Measurements from ENCODE around the gene RAP1A.

The RAP1A gene

GRCh38 chr1:111615870-111616715 is 3.5 kb upstream of the RAP1A start:
- no peak for TF ChIP-seq CTCF (IDR thresholded peaks at IDR 0.05; ENCODE audit: low read depth, low read length)
- in situ Hi-C loops (cut with HindIII; ENCODE audit: low sequenced_read_pairs) = no loop called here
- H3K4me3 ChIP-seq (ENCODE audit: low read depth, low read length) = no peak overlapping the region
- no peak for DNase-seq (ENCODE audit: low read depth, low spot score)

- no peak overlapping the region for H3K4me3 ChIP-seq (ENCODE audit: low read depth, low read length)
- in situ Hi-C loops (cut with HindIII; ENCODE audit: low sequenced_read_pairs) = no loop called here
- no peak for TF ChIP-seq CTCF (IDR thresholded peaks at IDR 0.05; ENCODE audit: low read depth, low read length)
- no peak for DNase-seq (ENCODE audit: low read depth, low spot score)
These were observed 1.5 kb upstream of the RAP1A start for GRCh38 chr1:111618081-111618480.

- peak overlapping the region; percentile 47 for H3K4me3 ChIP-seq (ENCODE audit: low read depth, low read length)
- in situ Hi-C loops (cut with HindIII; ENCODE audit: low sequenced_read_pairs) = no loop called here
- no peak for DNase-seq (ENCODE audit: low read depth, low spot score)
- no peak for TF ChIP-seq CTCF (IDR thresholded peaks at IDR 0.05; ENCODE audit: low read depth, low read length)
These were observed 491 bp upstream of the RAP1A start for GRCh38 chr1:111618961-111619634.

GRCh38 chr1:111620441-111620971 is 917 bp downstream of the RAP1A start:
- in situ Hi-C loops (cut with HindIII; ENCODE audit: low sequenced_read_pairs) = no loop called here
- H3K4me3 ChIP-seq (ENCODE audit: low read depth, low read length) = peak overlapping the region; percentile 81
- DNase-seq (ENCODE audit: low read depth, low spot score) = peak; percentile 15
- TF ChIP-seq CTCF (IDR thresholded peaks at IDR 0.05; ENCODE audit: low read depth, low read length) = no peak

GRCh38 chr1:111621050-111621449 is 1.5 kb downstream of the RAP1A start:
- TF ChIP-seq CTCF (IDR thresholded peaks at IDR 0.05; ENCODE audit: low read depth, low read length) = no peak
- peak overlapping the region; percentile 81 for H3K4me3 ChIP-seq (ENCODE audit: low read depth, low read length)
- no peak for DNase-seq (ENCODE audit: low read depth, low spot score)
- in situ Hi-C loops (cut with HindIII; ENCODE audit: low sequenced_read_pairs) = no loop called here

- in situ Hi-C loops (cut with HindIII; ENCODE audit: low sequenced_read_pairs) = no loop called here
- H3K4me3 ChIP-seq (ENCODE audit: low read depth, low read length) = no peak overlapping the region
- no peak for TF ChIP-seq CTCF (IDR thresholded peaks at IDR 0.05; ENCODE audit: low read depth, low read length)
- no peak for DNase-seq (ENCODE audit: low read depth, low spot score)
These were observed 2.6 kb downstream of the RAP1A start for GRCh38 chr1:111622166-111622565.
